Immature natural killer cell (primary cell): ENCODE measurements around the gene NFIA. TPM values are rescaled to one million over a fixed set of nuclear protein-coding genes. Genes with fewer than 3 reads are reported as not detected.
A peak's percentile ranks its signal among the peaks of the same experiment; 100 is the strongest.
"Not testable (repeated sequence)": the region's sequence is repeated elsewhere in the genome, so short reads cannot be mapped to it uniquely, and the experiment has no call there.

Experiments
- DNase-seq, 3 donors: peaks; one replicate each; pipeline ENCODE4 v3.0.0; 2022; ENCODE audit warnings: mixed read lengths in 1 of 3
- H3K27ac Mint-ChIP-seq, 6 donors: one replicate each; pipeline ENCODE4 v1.8.0; 2020; ENCODE audit warnings: mixed read lengths in 6 of 6, mild to moderate bottlenecking in 5 of 6, inconsistent platforms in 4 of 6, moderate library complexity in 3 of 6
- H3K27me3 Mint-ChIP-seq, 3 donors: one replicate each; pipeline ENCODE4 v1.8.0; 2020 to 2021; ENCODE audit warnings: low read depth in 3 of 3, mild to moderate bottlenecking in 3 of 3, mixed read lengths in 3 of 3, moderate library complexity in 3 of 3, inconsistent platforms in 1 of 3
- H3K36me3 Mint-ChIP-seq, 3 donors: one replicate each; pipeline ENCODE4 v1.8.0; 2020; ENCODE audit warnings: mixed read lengths in 3 of 3, inconsistent platforms in 2 of 3, mild to moderate bottlenecking in 2 of 3
- H3K4me1 Mint-ChIP-seq, 2 donors: one replicate each; pipeline ENCODE4 v1.8.0; 2020; ENCODE audit warnings: inconsistent platforms in 2 of 2, mild to moderate bottlenecking in 2 of 2, mixed read lengths in 2 of 2, moderate library complexity in 1 of 2
- H3K4me3 Mint-ChIP-seq, 5 donors: one replicate each; pipeline ENCODE4 v1.8.0; 2020; ENCODE audit warnings: mild to moderate bottlenecking in 5 of 5, mixed read lengths in 5 of 5, inconsistent platforms in 3 of 5, moderate library complexity in 3 of 5
- H3K9me3 Mint-ChIP-seq, 6 donors: one replicate each; pipeline ENCODE4 v1.8.0; 2020; ENCODE audit warnings: mild to moderate bottlenecking in 6 of 6, mixed read lengths in 6 of 6, inconsistent platforms in 4 of 6, moderate library complexity in 3 of 6
- polyA plus RNA-seq, 3 donors: library from polyadenylated mRNA; unstranded; fragments of 300-500 nt; fragmentation: Illumina TruSeq; gene quantifications; one replicate each; pipeline ENCODE4 v1.2.3, GENCODE V29; 2021

The NFIA gene
- polyA plus RNA-seq, 3 donors from 2014 or later = 1.7 to 11.5 (median 3.9) TPM

DNA sequence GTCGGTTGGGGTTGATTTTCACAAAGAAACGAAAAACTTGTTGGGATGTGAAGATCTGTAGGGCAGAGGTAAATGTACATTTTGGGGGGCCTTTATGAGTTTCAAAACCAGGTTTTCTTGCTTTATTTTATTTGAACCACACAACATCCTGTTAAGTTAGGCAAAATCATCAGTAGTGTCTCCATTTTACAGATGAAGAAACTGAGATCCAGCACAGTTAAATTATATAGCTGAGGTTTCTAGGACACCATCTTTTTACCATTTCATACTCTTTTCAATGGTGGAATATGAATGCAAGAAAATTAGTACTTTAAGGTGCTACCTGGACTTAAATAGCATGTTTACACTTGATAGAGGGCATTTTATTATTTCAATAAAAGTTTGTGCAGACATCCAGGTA, 187.7 kb downstream of the NFIA start:
- H3K9me3 Mint-ChIP-seq = peaks cover 0 to 2% (median 0%) of the 10 kb centered on the region in 6 donors
- no peaks in the 10 kb centered on the region for H3K4me1 Mint-ChIP-seq
- DNase-seq = no peak
- H3K27ac Mint-ChIP-seq = no peak overlapping the region
- H3K36me3 Mint-ChIP-seq = no peaks in the 10 kb centered on the region
- H3K4me3 Mint-ChIP-seq = no peak overlapping the region
- peaks cover 0 to 2% (median 0%) of the 10 kb centered on the region in 3 donors for H3K27me3 Mint-ChIP-seq

GRCh38 chr1:61270761-61271411, 188.5 kb downstream of the NFIA start:
- Mint-ChIP-seq H3K36me3 (no peaks in the 10 kb centered on the region), H3K27me3 (peaks cover 0 to 2% (median 0%) of the 10 kb centered on the region in 3 donors), H3K4me3 (peak overlapping the region in 1 of 5 donors; percentile 37), H3K27ac (no peak overlapping the region), H3K4me1 (no peaks in the 10 kb centered on the region), H3K9me3 (peaks cover 0 to 2% (median 0%) of the 10 kb centered on the region in 6 donors)
- no peak for DNase-seq

DNA sequence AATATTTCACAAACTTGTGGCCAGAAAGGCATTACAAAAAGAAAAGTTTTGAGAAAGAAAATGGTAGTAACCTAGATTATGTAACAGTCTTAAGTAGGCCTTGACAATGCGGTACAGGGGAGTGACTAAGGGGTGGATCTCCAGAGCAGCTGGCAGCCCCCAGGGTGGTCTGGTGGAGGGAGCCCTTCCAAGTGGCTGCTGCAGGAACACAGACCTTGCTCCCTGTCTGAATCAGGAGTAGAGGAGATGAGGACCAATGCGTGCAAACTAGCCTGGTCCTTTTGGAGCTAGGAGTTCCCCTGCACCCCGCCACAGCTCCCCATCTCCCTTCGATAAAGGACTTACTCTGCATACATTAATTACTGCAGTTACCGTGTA, 189.0 kb downstream of the NFIA start:
- no peak overlapping the region for H3K4me3 Mint-ChIP-seq
- no peaks in the 10 kb centered on the region for H3K27me3 Mint-ChIP-seq
- H3K36me3 Mint-ChIP-seq = no peaks in the 10 kb centered on the region
- H3K27ac Mint-ChIP-seq = no peak overlapping the region
- peaks cover 0 to 2% (median 0%) of the 10 kb centered on the region in 6 donors for H3K9me3 Mint-ChIP-seq
- no peak for DNase-seq
- H3K4me1 Mint-ChIP-seq = peaks cover 0 to 3% of the 10 kb centered on the region in 2 donors

- H3K27ac Mint-ChIP-seq = no peak overlapping the region
- H3K4me3 Mint-ChIP-seq = no peak overlapping the region
- H3K27me3 Mint-ChIP-seq = peaks cover 0 to 2% (median 0%) of the 10 kb centered on the region in 3 donors
- H3K4me1 Mint-ChIP-seq = peaks cover 0 to 4% of the 10 kb centered on the region in 2 donors
- peaks cover 0 to 2% (median 0%) of the 10 kb centered on the region in 6 donors for H3K9me3 Mint-ChIP-seq
- H3K36me3 Mint-ChIP-seq = no peaks in the 10 kb centered on the region
- no peak for DNase-seq
Observed at GRCh38 chr1:61273167-61273705, 190.9 kb downstream of the NFIA start.

DNA sequence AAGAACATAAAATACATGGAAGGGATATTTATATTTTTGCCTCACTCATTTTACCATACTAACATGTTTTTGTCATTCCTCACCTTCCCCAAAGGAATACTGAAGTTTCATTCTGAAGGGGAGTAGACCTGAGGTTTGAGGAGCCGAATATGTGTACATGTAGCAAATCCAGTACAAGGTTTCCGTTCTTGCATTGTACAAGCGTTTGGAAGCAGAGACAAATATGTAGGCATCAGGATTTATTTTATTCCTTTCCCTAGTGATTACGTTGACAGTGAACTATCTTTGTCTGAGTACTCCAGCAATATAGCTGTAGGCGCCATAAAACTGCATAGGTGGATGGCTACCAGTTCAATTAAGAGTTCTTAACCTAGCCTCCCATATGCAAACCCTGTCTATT, 191.5 kb downstream of the NFIA start:
- H3K4me3 Mint-ChIP-seq = no peak overlapping the region
- no peaks in the 10 kb centered on the region for H3K36me3 Mint-ChIP-seq
- no peak overlapping the region for H3K27ac Mint-ChIP-seq

DNA sequence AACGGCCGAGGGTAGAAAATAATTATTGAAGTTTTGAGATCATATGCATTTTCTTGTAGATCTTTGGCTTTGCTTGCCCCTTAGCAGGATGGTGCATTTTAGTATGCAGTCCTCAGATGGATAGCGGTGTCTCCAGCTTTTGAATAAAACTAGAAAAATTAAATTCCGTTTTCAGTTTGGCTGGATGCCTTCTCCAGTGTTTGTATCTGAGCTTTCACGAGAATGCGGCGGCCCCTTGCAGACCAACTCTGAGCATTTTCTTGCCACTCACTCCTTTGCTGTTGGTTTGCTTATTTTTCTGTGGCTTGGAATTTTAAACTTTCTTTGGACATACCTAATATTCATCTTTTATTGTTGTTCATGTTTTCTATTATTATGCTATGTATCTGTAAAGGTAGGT, 192.6 kb downstream of the NFIA start:
- no peaks in the 10 kb centered on the region for H3K36me3 Mint-ChIP-seq
- H3K4me1 Mint-ChIP-seq = peaks cover 0 to 4% of the 10 kb centered on the region in 2 donors
- H3K4me3 Mint-ChIP-seq = no peak overlapping the region
- H3K27ac Mint-ChIP-seq = no peak overlapping the region
- peaks cover 0 to 2% (median 0%) of the 10 kb centered on the region in 6 donors for H3K9me3 Mint-ChIP-seq
- no peak for DNase-seq
- H3K27me3 Mint-ChIP-seq = peaks cover 0 to 6% (median 0%) of the 10 kb centered on the region in 3 donors

More for the DNA sequence above, 191.5 kb downstream of the NFIA start:
- Mint-ChIP-seq H3K4me1 (peaks cover 0 to 4% of the 10 kb centered on the region in 2 donors), H3K9me3 (peaks cover 0 to 2% (median 0%) of the 10 kb centered on the region in 6 donors), H3K27me3 (peaks cover 0 to 6% (median 0%) of the 10 kb centered on the region in 3 donors)
- no peak for DNase-seq

DNA sequence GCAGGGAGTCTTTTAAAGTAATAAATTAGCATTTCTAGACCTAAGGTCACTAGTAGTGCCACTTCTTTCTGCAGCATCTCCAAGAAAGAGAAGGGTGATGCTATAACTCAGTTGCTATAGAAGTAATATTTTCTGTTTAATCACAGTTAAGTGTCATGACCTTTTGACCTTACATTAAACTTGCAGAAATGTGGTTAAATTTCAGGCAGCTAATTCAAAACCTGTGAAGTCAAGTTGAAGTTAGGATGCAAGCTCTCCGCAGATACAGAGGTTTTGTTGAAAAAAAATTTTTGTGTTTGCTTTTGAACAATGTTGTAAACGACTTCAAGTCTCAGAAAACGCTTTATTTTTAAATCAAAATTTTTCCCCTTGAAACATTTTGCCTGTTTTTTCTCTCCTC, 193.9 kb downstream of the NFIA start:
- Mint-ChIP-seq H3K4me3 (no peak overlapping the region), H3K4me1 (peaks cover 0 to 4% of the 10 kb centered on the region in 2 donors), H3K9me3 (no peaks in the 10 kb centered on the region), H3K27ac (no peak overlapping the region), H3K36me3 (no peaks in the 10 kb centered on the region), H3K27me3 (peaks cover 0 to 6% (median 0%) of the 10 kb centered on the region in 3 donors)
- no peak for DNase-seq

- H3K4me1 Mint-ChIP-seq = peaks cover 0 to 4% of the 10 kb centered on the region in 2 donors
- no peak overlapping the region for H3K4me3 Mint-ChIP-seq
- H3K36me3 Mint-ChIP-seq = no peaks in the 10 kb centered on the region
- H3K27me3 Mint-ChIP-seq = peaks cover 0 to 8% (median 0%) of the 10 kb centered on the region in 3 donors
- no peak for DNase-seq
- no peak overlapping the region for H3K27ac Mint-ChIP-seq
- no peaks in the 10 kb centered on the region for H3K9me3 Mint-ChIP-seq
Observed at GRCh38 chr1:61277121-61277690, 194.8 kb downstream of the NFIA start.

DNA sequence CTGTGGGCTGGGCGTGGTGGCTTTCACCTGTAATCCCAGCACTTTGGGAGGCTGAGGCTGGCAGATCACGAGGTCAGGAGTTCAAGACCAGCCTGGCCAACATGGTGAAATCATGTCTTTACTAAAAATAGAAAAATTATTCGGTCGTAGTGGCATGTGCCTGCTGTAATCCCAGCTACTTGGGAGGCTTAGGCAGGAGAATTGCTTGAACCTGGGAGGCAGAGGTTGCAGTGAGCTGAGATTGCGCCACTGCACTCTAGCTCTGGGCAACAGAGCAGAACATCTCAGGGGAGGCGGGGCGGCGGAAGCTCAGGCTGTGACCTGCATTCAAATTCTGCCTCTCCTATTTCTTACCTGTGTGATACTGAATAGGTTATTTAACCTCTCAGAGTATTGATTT, 196.1 kb downstream of the NFIA start:
- H3K4me3 Mint-ChIP-seq, H3K4me1 Mint-ChIP-seq, H3K27ac Mint-ChIP-seq, H3K36me3 Mint-ChIP-seq, H3K9me3 Mint-ChIP-seq, H3K27me3 Mint-ChIP-seq, DNase-seq: not testable (repeated sequence)

- Mint-ChIP-seq H3K27me3 (peaks cover 0 to 8% (median 0%) of the 10 kb centered on the region in 3 donors), H3K36me3 (no peaks in the 10 kb centered on the region), H3K4me3 (no peak overlapping the region), H3K9me3 (no peaks in the 10 kb centered on the region), H3K4me1 (peaks cover 0 to 4% of the 10 kb centered on the region in 2 donors), H3K27ac (no peak overlapping the region)
- no peak for DNase-seq
Observed at GRCh38 chr1:61278966-61279365, 196.6 kb downstream of the NFIA start.

DNA sequence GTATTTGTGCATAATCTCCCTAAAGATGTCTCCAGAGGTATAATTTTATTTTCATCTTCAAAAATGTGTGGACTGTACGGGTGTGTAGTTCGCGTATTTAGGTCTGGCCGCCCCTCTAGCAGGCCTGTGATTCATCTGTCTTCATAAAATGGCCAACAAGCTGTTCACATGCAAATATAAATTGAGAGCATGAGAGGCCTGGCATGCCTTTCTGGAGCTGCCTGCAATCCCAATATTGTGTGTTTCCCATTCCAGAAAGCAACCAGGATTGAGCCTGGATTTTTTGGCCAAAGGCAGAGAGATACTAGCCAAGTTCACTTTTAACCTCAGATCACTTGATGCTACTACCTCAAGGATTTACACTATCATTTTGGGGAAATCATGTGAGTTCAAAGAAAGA, 197.2 kb downstream of the NFIA start:
- no peak for DNase-seq
- H3K27ac Mint-ChIP-seq = no peak overlapping the region
- no peaks in the 10 kb centered on the region for H3K9me3 Mint-ChIP-seq
- H3K4me1 Mint-ChIP-seq = peaks cover 0 to 4% of the 10 kb centered on the region in 2 donors
- no peaks in the 10 kb centered on the region for H3K36me3 Mint-ChIP-seq
- peaks cover 0 to 8% (median 0%) of the 10 kb centered on the region in 3 donors for H3K27me3 Mint-ChIP-seq
- no peak overlapping the region for H3K4me3 Mint-ChIP-seq

DNA sequence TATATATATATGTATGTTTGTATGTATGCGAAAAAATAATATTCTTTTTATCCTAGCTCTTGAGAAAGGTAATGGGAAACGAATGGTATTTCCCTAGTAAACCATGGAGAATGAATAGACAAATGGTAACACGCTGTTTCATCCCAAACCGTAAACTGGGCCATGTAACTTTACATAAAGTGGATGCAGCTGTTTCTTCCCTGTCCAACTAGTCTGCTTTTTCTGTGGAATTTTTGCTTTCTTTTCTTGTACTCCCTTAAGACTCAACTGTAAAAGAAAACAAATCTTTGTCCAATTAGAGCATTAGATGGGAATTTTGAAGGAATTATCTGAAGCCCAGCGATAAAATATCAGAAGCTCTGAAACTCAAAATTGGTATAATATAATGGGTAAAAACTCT, 198.1 kb downstream of the NFIA start:
- Mint-ChIP-seq H3K4me1 (peaks cover 0 to 4% of the 10 kb centered on the region in 2 donors), H3K27ac (no peak overlapping the region), H3K36me3 (peaks cover 0 to 3% (median 0%) of the 10 kb centered on the region in 3 donors), H3K9me3 (no peaks in the 10 kb centered on the region), H3K27me3 (peaks cover 0 to 8% (median 0%) of the 10 kb centered on the region in 3 donors), H3K4me3 (no peak overlapping the region)
- DNase-seq = no peak

GRCh38 chr1:61282387-61282786, 200.0 kb downstream of the NFIA start:
- Mint-ChIP-seq H3K27me3 (peaks cover 0 to 8% (median 0%) of the 10 kb centered on the region in 3 donors), H3K36me3 (peaks cover 0 to 3% (median 0%) of the 10 kb centered on the region in 3 donors), H3K27ac (no peak overlapping the region), H3K9me3 (no peaks in the 10 kb centered on the region), H3K4me1 (no peaks in the 10 kb centered on the region), H3K4me3 (no peak overlapping the region)
- no peak for DNase-seq

- no peak for DNase-seq
- no peaks in the 10 kb centered on the region for H3K4me1 Mint-ChIP-seq
- H3K9me3 Mint-ChIP-seq = no peaks in the 10 kb centered on the region
- peaks cover 0 to 2% (median 0%) of the 10 kb centered on the region in 3 donors for H3K27me3 Mint-ChIP-seq
- H3K27ac Mint-ChIP-seq = no peak overlapping the region
- no peak overlapping the region for H3K4me3 Mint-ChIP-seq
- peaks cover 0 to 3% (median 0%) of the 10 kb centered on the region in 3 donors for H3K36me3 Mint-ChIP-seq
Observed at GRCh38 chr1:61284248-61284854, 202.0 kb downstream of the NFIA start.
